GM12878 (cell line): ENCODE data around the gene KDM4C. TPM values are rescaled to one million over a fixed set of nuclear protein-coding genes. Genes with fewer than 3 reads are reported as not detected.

Experiments used
- ATAC-seq: fragments of 200-7000 bp; cut with Tn5 transposase; 3 replicates; pipeline ENCODE4 v1.9.1; 2020; ENCODE audit warnings: mild to moderate bottlenecking, moderate library complexity
- BruUV-seq: library from RNA; stranded (reverse); fragments of 400-500 nt; replicated peaks from 2 replicates; lab custom pipeline; 2021; lab: Mats Ljungman, UMichigan
- CTCF ChIA-PET: fragments of 300-600 bp; sonication (Branson Sonifier 250); formaldehyde crosslinking; extraction: SDS; loops from one replicate; lab custom pipeline; 2021; ENCODE audit warnings: inconsistent platforms; lab: Yijun Ruan, JAX
- POLR2A ChIA-PET: fragments of 350-600 bp; formaldehyde crosslinking; extraction: SDS; loops from one replicate; lab custom pipeline; 2021; ENCODE audit warnings: inconsistent platforms; lab: Charles Lee
- RAD21 ChIA-PET: fragments of 300-600 bp; sonication (Branson Sonifier 250); formaldehyde crosslinking; loops from one replicate; lab custom pipeline; 2023; ENCODE audit warnings: antibody characterized with exemption; ENCODE audit not compliant: unreplicated experiment; lab: Charles Lee
- SMC1A ChIA-PET: fragments of 300-600 bp; sonication (Branson Sonifier 250); formaldehyde crosslinking; loops from one replicate; lab custom pipeline; 2023; ENCODE audit not compliant: unreplicated experiment, uncharacterized antibody; lab: Charles Lee
- DNase-seq: peaks from one replicate; pipeline ENCODE4 v3.0.0-alpha.2; 2011; ENCODE audit warnings: low read depth, low spot score
- FAIRE-seq: peaks from 3 replicates; lab custom pipeline; 2011; peaks lifted over from hg19 to GRCh38; lab: Jason Lieb, UNC
- H2AFZ ChIP-seq: 2 replicates; pipeline ENCODE4 v1.6.0; 2011; ENCODE audit warnings: low read depth, low read length, control low read depth; ENCODE audit not compliant: control insufficient read depth
- H3K27ac ChIP-seq: 2 replicates; pipeline ENCODE4 v1.5.1; 2011; ENCODE audit warnings: control low read depth; ENCODE audit not compliant: control insufficient read depth, insufficient read depth
- H3K27me3 ChIP-seq, 2 experiments: replicated peaks in 1 of 2; 2 replicates each; pipeline versions ENCODE4 v1.6.0 to v1.6.1; 2011; ENCODE audit warnings: low read length in 1 of 2; ENCODE audit not compliant: control insufficient read depth in 2 of 2, insufficient read depth in 2 of 2
- H3K36me3 ChIP-seq, 2 experiments: 2 replicates each; pipeline ENCODE4 v1.5.1; 2011; ENCODE audit warnings: low read length in 1 of 2; ENCODE audit not compliant: control insufficient read depth in 2 of 2, insufficient read depth in 2 of 2
- H3K4me1 ChIP-seq: 2 replicates; pipeline ENCODE4 v1.6.1; 2011; ENCODE audit warnings: mild to moderate bottlenecking, low read length, moderate library complexity, mixed read lengths; ENCODE audit not compliant: control insufficient read depth, insufficient read depth
- H3K4me2 ChIP-seq: 2 replicates; pipeline ENCODE4 v1.6.0; 2011; ENCODE audit warnings: control low read depth; ENCODE audit not compliant: control insufficient read depth, insufficient read depth
- H3K4me3 ChIP-seq: fragments of 200-600 bp; sonication (generic); 2 replicates; pipeline ENCODE4 v1.5.1; 2016
- H3K79me2 ChIP-seq: 2 replicates; pipeline ENCODE4 v1.6.0; 2011; ENCODE audit warnings: low read length; ENCODE audit not compliant: control insufficient read depth, insufficient read depth
- H3K9ac ChIP-seq: 2 replicates; pipeline ENCODE4 v1.8.0; 2011; ENCODE audit warnings: low read length, control low read depth, mixed read lengths; ENCODE audit not compliant: control insufficient read depth, insufficient read depth
- H3K9me3 ChIP-seq: replicated peaks from 3 replicates; pipeline ENCODE4 v1.5.1; 2011; ENCODE audit warnings: mild to moderate bottlenecking, low read length; ENCODE audit not compliant: control insufficient read depth, insufficient read depth
- H4K20me1 ChIP-seq: 2 replicates; pipeline ENCODE4 v1.6.0; 2011; ENCODE audit not compliant: control insufficient read depth, insufficient read depth
- FOXK2 ChIP-seq: fragments of 450-650 bp; IDR thresholded peaks from 2 replicates; pipeline ENCODE4 v1.6.1; 2017; ENCODE audit warnings: mild to moderate bottlenecking, moderate library complexity
- HDAC2 ChIP-seq: fragments of 200-600 bp; sonication (generic); IDR thresholded peaks from 2 replicates; pipeline ENCODE4 v1.6.1; 2017
- JUNB ChIP-seq: IDR thresholded peaks from 2 replicates; pipeline ENCODE4 v1.6.1; 2016; ENCODE audit warnings: antibody characterized with exemption, mild to moderate bottlenecking
- MEF2B ChIP-seq: fragments of 450-650 bp; IDR thresholded peaks from 2 replicates; pipeline ENCODE4 v1.6.1; 2018; ENCODE audit warnings: mild to moderate bottlenecking, moderate library complexity; ENCODE audit not compliant: partially characterized antibody, poor library complexity, severe bottlenecking
- MTA2 ChIP-seq: fragments of 450-650 bp; IDR thresholded peaks from 2 replicates; pipeline ENCODE4 v1.6.1; 2016; ENCODE audit warnings: low read depth, mild to moderate bottlenecking, moderate library complexity
- NFIC ChIP-seq: IDR thresholded peaks from 2 replicates; pipeline ENCODE4 v1.6.1; 2012; ENCODE audit warnings: low read depth, mild to moderate bottlenecking, inconsistent platforms, low read length, moderate library complexity
- NFYA ChIP-seq: IDR thresholded peaks from 2 replicates; pipeline ENCODE4 v1.6.1; 2011; ENCODE audit warnings: low read depth, mild to moderate bottlenecking, low read length, improper control_type of control experiment, borderline replicate concordance
- NR2C1 ChIP-seq: fragments of 450-650 bp; IDR thresholded peaks from 2 replicates; pipeline ENCODE4 v1.6.1; 2017; ENCODE audit warnings: antibody characterized with exemption, mild to moderate bottlenecking, moderate library complexity
- RFX5 ChIP-seq: IDR thresholded peaks from 2 replicates; pipeline ENCODE4 v1.6.1; 2011; ENCODE audit warnings: low read depth, low read length, improper control_type of control experiment
- SRF ChIP-seq, 2 experiments: IDR thresholded peaks; 2 replicates each; pipeline ENCODE4 v1.6.1; 2011; ENCODE audit warnings: low read depth in 2 of 2, low read length in 2 of 2, mild to moderate bottlenecking in 1 of 2, moderate library complexity in 1 of 2
- ZZZ3 ChIP-seq: IDR thresholded peaks from 2 replicates; pipeline ENCODE4 v1.6.1; 2011; ENCODE audit warnings: low read depth; ENCODE audit not compliant: control insufficient read depth, insufficient read length
- WGBS: methylation state at CpG from one replicate; pipeline ENCODE4 v1.1.6; 2016; ENCODE audit warnings: low lambda C conversion rate; ENCODE audit not compliant: insufficient replicate concordance, insufficient coverage; ENCODE audit errors: missing lambda C conversion rate; 5-methylcytosine and 5-hydroxymethylcytosine counted together
- in situ Hi-C: fragments of 300-500 bp; cut with MboI; formaldehyde crosslinking; loops from 9 replicates; pipeline ENCODE4 v1.14.3; 2018; ENCODE audit warnings: mixed read lengths
- intact Hi-C: fragments of 100-400 bp; cut with micrococcal nuclease; formaldehyde crosslinking; loops from one replicate; pipeline ENCODE4 v1.14.2; 2022; ENCODE audit not compliant: unreplicated experiment
- polyA plus RNA-seq, 11 experiments: library from polyadenylated mRNA; depleted of rRNA in 4 of 11; unstranded in 6 of 11; stranded (reverse) in 5 of 11; fragments of >200 nt; fragmentation: Nextera tagmentation in 4 of 11; fragmentation: Illumina TruSeq in 1 of 11; extraction: Ambion mirVana in 4 of 11; extraction: Trizol in 1 of 11; gene quantifications; 1 replicate in 1 of 11; 2 replicates in 10 of 11; pipeline versions ENCODE4 v1.2.1 to v1.2.3, GENCODE V29; 2011 to 2016; ENCODE audit warnings: inconsistent platforms in 2 of 11, missing spikeins in 2 of 11, low read depth in 1 of 11
- total RNA-seq, 4 experiments: library from RNA; depleted of rRNA in 3 of 4; stranded (reverse); fragments of >200 nt in 3 of 4; fragmentation: Illumina TruSeq in 1 of 4; extraction: Trizol in 1 of 4; gene quantifications; 2 replicates each; pipeline versions ENCODE4 v1.2.1 to v1.2.3, GENCODE V29; 2013 to 2021
- TF ChIP-seq, protein P1 (sequence below): fragments of 450-650 bp; IDR thresholded peaks from 2 replicates; pipeline ENCODE4 v1.6.1; 2017; ENCODE audit warnings: mild to moderate bottlenecking, moderate library complexity
- TF ChIP-seq, protein P2 (sequence below): IDR thresholded peaks from 2 replicates; pipeline ENCODE4 v1.6.1; 2011; ENCODE audit warnings: borderline replicate concordance, low read depth, mild to moderate bottlenecking, moderate library complexity, low read length; ENCODE audit not compliant: insufficient read depth, poor library complexity, severe bottlenecking
- TF ChIP-seq, protein P3 (sequence below): IDR thresholded peaks from 2 replicates; pipeline ENCODE4 v1.6.1; 2012; ENCODE audit warnings: mild to moderate bottlenecking, low read depth, low read length
- TF ChIP-seq, protein P4 (sequence below): IDR thresholded peaks from 2 replicates; pipeline ENCODE4 v1.6.1; 2011; ENCODE audit warnings: low read depth, low read length, improper control_type of control experiment, borderline replicate concordance

The KDM4C gene
- total and polyA plus RNA-seq, 10 of the 15 experiments (the other 5 are each of a cell fraction or from before 2014, with no cell fraction given): 6.8 to 41.2 (median 20.1) TPM

DNA sequence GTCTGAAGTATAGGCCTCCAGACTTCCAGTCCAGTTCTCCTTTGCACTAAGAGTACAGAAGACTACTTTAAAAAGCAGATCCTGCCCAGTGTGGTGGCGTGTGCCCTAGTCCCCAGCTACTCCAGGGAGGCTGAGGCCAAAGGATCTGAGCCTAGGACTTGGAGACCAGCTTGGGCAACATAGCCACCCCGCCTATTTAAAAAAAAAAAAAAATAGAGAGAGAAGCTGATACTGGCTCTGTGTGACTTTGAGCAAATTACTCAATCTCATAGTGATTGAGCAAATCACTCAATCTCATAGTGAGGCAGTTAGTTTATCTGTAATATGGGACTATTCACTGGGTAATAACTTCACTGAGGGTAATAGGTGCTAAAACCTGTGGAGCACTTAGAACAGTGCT is 43.6 kb upstream of the KDM4C start:
- peaks cover 4% of the 10 kb centered on the region for H3K79me2 ChIP-seq
- no peaks in the 10 kb centered on the region for H3K27me3 ChIP-seq
- no peaks in the 10 kb centered on the region for H3K36me3 ChIP-seq
- WGBS: 97% methylated on average over 2 of the region's 2 CpGs
- no peak for ATAC-seq
- H3K4me1 ChIP-seq: peaks cover 13% of the 10 kb centered on the region
- no peak for DNase-seq
- no peak for FAIRE-seq
- no peaks in the 10 kb centered on the region for H4K20me1 ChIP-seq
- no TSS peak for BruUV-seq
- in situ Hi-C loops: no loop called here
- ChIA-PET POLR2A (interaction anchor here (0.5 to 3.3 kb wide), 4 partner anchors 10 to 36 kb away, joined by 3 to 30 read pairs (median 6); no protein-coding TSS in a partner anchor), CTCF (interaction anchor here (1.8 kb wide), 1 partner anchor 8 kb away, joined by 5 read pairs; no protein-coding TSS in a partner anchor), SMC1A (interaction anchor here (1.1 to 2.8 kb wide), 3 partner anchors 10 to 45 kb away, joined by 3 to 9 read pairs (median 4); no protein-coding TSS in a partner anchor), RAD21 (no interaction called here)
- no peaks in the 10 kb centered on the region for H3K9me3 ChIP-seq
- H3K4me3 ChIP-seq: no peak overlapping the region
- no peak overlapping the region for H3K4me2 ChIP-seq
- no peak overlapping the region for H2AFZ ChIP-seq
- intact Hi-C loops: no loop called here
- H3K27ac ChIP-seq: no peak overlapping the region
- no peak overlapping the region for H3K9ac ChIP-seq
- TF ChIP-seq, protein P1, sequence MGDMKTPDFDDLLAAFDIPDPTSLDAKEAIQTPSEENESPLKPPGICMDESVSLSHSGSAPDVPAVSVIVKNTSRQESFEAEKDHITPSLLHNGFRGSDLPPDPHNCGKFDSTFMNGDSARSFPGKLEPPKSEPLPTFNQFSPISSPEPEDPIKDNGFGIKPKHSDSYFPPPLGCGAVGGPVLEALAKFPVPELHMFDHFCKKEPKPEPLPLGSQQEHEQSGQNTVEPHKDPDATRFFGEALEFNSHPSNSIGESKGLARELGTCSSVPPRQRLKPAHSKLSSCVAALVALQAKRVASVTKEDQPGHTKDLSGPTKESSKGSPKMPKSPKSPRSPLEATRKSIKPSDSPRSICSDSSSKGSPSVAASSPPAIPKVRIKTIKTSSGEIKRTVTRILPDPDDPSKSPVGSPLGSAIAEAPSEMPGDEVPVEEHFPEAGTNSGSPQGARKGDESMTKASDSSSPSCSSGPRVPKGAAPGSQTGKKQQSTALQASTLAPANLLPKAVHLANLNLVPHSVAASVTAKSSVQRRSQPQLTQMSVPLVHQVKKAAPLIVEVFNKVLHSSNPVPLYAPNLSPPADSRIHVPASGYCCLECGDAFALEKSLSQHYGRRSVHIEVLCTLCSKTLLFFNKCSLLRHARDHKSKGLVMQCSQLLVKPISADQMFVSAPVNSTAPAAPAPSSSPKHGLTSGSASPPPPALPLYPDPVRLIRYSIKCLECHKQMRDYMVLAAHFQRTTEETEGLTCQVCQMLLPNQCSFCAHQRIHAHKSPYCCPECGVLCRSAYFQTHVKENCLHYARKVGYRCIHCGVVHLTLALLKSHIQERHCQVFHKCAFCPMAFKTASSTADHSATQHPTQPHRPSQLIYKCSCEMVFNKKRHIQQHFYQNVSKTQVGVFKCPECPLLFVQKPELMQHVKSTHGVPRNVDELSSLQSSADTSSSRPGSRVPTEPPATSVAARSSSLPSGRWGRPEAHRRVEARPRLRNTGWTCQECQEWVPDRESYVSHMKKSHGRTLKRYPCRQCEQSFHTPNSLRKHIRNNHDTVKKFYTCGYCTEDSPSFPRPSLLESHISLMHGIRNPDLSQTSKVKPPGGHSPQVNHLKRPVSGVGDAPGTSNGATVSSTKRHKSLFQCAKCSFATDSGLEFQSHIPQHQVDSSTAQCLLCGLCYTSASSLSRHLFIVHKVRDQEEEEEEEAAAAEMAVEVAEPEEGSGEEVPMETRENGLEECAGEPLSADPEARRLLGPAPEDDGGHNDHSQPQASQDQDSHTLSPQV: no peak
- TF ChIP-seq, protein P2, sequence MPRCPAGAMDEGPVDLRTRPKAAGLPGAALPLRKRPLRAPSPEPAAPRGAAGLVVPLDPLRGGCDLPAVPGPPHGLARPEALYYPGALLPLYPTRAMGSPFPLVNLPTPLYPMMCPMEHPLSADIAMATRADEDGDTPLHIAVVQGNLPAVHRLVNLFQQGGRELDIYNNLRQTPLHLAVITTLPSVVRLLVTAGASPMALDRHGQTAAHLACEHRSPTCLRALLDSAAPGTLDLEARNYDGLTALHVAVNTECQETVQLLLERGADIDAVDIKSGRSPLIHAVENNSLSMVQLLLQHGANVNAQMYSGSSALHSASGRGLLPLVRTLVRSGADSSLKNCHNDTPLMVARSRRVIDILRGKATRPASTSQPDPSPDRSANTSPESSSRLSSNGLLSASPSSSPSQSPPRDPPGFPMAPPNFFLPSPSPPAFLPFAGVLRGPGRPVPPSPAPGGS: no peak
- TF ChIP-seq, protein P3, sequence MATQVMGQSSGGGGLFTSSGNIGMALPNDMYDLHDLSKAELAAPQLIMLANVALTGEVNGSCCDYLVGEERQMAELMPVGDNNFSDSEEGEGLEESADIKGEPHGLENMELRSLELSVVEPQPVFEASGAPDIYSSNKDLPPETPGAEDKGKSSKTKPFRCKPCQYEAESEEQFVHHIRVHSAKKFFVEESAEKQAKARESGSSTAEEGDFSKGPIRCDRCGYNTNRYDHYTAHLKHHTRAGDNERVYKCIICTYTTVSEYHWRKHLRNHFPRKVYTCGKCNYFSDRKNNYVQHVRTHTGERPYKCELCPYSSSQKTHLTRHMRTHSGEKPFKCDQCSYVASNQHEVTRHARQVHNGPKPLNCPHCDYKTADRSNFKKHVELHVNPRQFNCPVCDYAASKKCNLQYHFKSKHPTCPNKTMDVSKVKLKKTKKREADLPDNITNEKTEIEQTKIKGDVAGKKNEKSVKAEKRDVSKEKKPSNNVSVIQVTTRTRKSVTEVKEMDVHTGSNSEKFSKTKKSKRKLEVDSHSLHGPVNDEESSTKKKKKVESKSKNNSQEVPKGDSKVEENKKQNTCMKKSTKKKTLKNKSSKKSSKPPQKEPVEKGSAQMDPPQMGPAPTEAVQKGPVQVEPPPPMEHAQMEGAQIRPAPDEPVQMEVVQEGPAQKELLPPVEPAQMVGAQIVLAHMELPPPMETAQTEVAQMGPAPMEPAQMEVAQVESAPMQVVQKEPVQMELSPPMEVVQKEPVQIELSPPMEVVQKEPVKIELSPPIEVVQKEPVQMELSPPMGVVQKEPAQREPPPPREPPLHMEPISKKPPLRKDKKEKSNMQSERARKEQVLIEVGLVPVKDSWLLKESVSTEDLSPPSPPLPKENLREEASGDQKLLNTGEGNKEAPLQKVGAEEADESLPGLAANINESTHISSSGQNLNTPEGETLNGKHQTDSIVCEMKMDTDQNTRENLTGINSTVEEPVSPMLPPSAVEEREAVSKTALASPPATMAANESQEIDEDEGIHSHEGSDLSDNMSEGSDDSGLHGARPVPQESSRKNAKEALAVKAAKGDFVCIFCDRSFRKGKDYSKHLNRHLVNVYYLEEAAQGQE: no peak
- TF ChIP-seq HDAC2 (no peak), SRF (IDR thresholded peaks at IDR 0.05; ENCODE audit: low read depth in 2 of 2, low read length in 2 of 2) (no peak), JUNB (no peak), NFIC (no peak), MTA2 (no peak), RFX5 (no peak), MEF2B (no peak), FOXK2 (no peak), NR2C1 (no peak), NFYA (no peak), ZZZ3 (no peak)
- TF ChIP-seq, protein P4, sequence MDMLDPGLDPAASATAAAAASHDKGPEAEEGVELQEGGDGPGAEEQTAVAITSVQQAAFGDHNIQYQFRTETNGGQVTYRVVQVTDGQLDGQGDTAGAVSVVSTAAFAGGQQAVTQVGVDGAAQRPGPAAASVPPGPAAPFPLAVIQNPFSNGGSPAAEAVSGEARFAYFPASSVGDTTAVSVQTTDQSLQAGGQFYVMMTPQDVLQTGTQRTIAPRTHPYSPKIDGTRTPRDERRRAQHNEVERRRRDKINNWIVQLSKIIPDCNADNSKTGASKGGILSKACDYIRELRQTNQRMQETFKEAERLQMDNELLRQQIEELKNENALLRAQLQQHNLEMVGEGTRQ: no peak
